A673 (cell line): Measurements from ENCODE around the gene TSC22D3. TPM values are rescaled to one million over a fixed set of nuclear protein-coding genes. Genes with fewer than 3 reads are reported as not detected.

Experiments
- BruUV-seq: library from RNA; stranded (reverse); fragments of 400-500 nt; replicated peaks from 2 replicates; lab custom pipeline; 2021; lab: Mats Ljungman, UMichigan
- CTCF ChIA-PET: fragments of 300-600 bp; sonication (Branson Sonifier 250); formaldehyde crosslinking; loops from one replicate; lab custom pipeline; 2022; ENCODE audit warnings: antibody characterized with exemption; lab: Charles Lee
- POLR2A ChIA-PET: fragments of 300-600 bp; sonication (Branson Sonifier 250); formaldehyde crosslinking; loops from one replicate; lab custom pipeline; 2022; ENCODE audit warnings: antibody characterized with exemption; ENCODE audit not compliant: low non-redundant PET; lab: Charles Lee
- DNase-seq: peaks from one replicate; pipeline ENCODE4 v3.0.0-alpha.2; 2015; ENCODE audit warnings: low spot score
- H3K27ac ChIP-seq: fragments of 200-600 bp; sonication (generic); 2 replicates; pipeline ENCODE4 v1.5.1; 2016; ENCODE audit warnings: mixed run types, low read depth, mild to moderate bottlenecking, mixed read lengths, antibody characterized with exemption, low read length; ENCODE audit not compliant: poor library complexity, severe bottlenecking
- H3K27me3 ChIP-seq: fragments of 200-600 bp; sonication (generic); replicated peaks from 2 replicates; pipeline ENCODE4 v1.6.1; 2017; ENCODE audit warnings: mixed run types, low read depth, mild to moderate bottlenecking, mixed read lengths, antibody characterized with exemption, low read length; ENCODE audit not compliant: insufficient read depth, poor library complexity
- H3K36me3 ChIP-seq: fragments of 200-600 bp; sonication (generic); 2 replicates; pipeline ENCODE4 v1.6.1; 2016; ENCODE audit warnings: mixed run types, mild to moderate bottlenecking, mixed read lengths, antibody characterized with exemption, low read length; ENCODE audit not compliant: insufficient read depth, poor library complexity, severe bottlenecking
- H3K4me1 ChIP-seq: fragments of 200-600 bp; sonication (generic); 2 replicates; pipeline ENCODE4 v1.6.1; 2017; ENCODE audit warnings: mixed run types, mild to moderate bottlenecking, mixed read lengths, antibody characterized with exemption, low read length; ENCODE audit not compliant: insufficient read depth, poor library complexity, severe bottlenecking
- H3K4me3 ChIP-seq: fragments of 200-600 bp; sonication (generic); 2 replicates; pipeline ENCODE4 v1.5.1; 2016; ENCODE audit warnings: low read depth, mixed run types, mild to moderate bottlenecking, mixed read lengths, low read length; ENCODE audit not compliant: poor library complexity, severe bottlenecking
- H3K9me3 ChIP-seq: fragments of 200-600 bp; sonication (generic); 2 replicates; pipeline ENCODE4 v1.6.1; 2016; ENCODE audit warnings: mixed run types, low read depth, mild to moderate bottlenecking, mixed read lengths, antibody characterized with exemption, low read length; ENCODE audit not compliant: poor library complexity, severe bottlenecking
- EZH2 ChIP-seq: fragments of 200-600 bp; sonication (generic); IDR thresholded peaks from 2 replicates; pipeline ENCODE4 v1.6.1; 2017; ENCODE audit warnings: borderline replicate concordance, low read depth, mild to moderate bottlenecking, mixed read lengths, antibody characterized with exemption, low read length; ENCODE audit not compliant: poor library complexity, severe bottlenecking
- intact Hi-C: fragments of 100-400 bp; cut with micrococcal nuclease; formaldehyde crosslinking; loops from one replicate; pipeline ENCODE4 v1.10.0; 2022; ENCODE audit not compliant: unreplicated experiment
- total RNA-seq: library from RNA; stranded (reverse); gene quantifications from 2 replicates; pipeline ENCODE4 v1.2.3, GENCODE V29; 2021
- TF ChIP-seq, protein P1 (sequence below): fragments of 300-800, 200-600 bp; sonication (generic); conservative IDR thresholded peaks from 2 replicates; pipeline ENCODE4 v1.5.1; 2017; ENCODE audit warnings: low read depth, mild to moderate bottlenecking, antibody characterized with exemption, low read length, moderate library complexity, mixed read lengths

The TSC22D3 gene
- total RNA-seq, 1 experiment from 2014 or later = 10.6 TPM

DNA sequence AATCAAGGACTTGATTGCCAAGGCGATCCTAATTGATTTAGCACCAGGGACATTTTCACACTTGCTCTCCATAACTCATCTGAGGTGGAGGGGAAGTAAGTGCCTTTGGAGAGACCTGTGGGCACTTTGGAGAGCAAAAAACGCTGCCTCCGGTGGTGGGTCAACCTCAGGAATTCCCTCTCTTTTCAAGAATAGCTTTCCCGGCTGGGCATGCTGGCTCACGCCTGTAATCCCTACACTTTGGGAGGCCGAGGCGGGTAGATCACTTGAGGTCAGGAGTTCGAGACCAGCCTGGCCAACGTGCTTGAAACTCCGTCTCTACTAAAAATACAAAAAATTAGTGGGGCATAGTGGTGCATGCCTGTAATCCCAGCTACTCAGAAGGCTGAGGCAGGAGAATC, 98.1 kb downstream of the TSC22D3 start:
- no TSS peak for BruUV-seq
- CTCF ChIA-PET = no interaction called here
- POLR2A ChIA-PET = no interaction called here
- Histone ChIP-seq H3K36me3 (no peaks in the 10 kb centered on the region), H3K27me3 (peaks cover 6% of the 10 kb centered on the region), H3K4me1 (peaks cover 26% of the 10 kb centered on the region), H3K27ac (no peak overlapping the region), H3K9me3 (no peaks in the 10 kb centered on the region), H3K4me3 (no peak overlapping the region)
- intact Hi-C loops = loop anchor here (2.0 to 5.0 kb wide), 2 partner anchors 40 to 99 kb away; partner anchors contain the start of gene NCBP2L
- DNase-seq = peak; percentile 28
- TF ChIP-seq, protein P1, sequence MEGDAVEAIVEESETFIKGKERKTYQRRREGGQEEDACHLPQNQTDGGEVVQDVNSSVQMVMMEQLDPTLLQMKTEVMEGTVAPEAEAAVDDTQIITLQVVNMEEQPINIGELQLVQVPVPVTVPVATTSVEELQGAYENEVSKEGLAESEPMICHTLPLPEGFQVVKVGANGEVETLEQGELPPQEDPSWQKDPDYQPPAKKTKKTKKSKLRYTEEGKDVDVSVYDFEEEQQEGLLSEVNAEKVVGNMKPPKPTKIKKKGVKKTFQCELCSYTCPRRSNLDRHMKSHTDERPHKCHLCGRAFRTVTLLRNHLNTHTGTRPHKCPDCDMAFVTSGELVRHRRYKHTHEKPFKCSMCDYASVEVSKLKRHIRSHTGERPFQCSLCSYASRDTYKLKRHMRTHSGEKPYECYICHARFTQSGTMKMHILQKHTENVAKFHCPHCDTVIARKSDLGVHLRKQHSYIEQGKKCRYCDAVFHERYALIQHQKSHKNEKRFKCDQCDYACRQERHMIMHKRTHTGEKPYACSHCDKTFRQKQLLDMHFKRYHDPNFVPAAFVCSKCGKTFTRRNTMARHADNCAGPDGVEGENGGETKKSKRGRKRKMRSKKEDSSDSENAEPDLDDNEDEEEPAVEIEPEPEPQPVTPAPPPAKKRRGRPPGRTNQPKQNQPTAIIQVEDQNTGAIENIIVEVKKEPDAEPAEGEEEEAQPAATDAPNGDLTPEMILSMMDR = peak; percentile 31; the same call in 1 of the 2 replicates
- no peak for TF ChIP-seq EZH2

DNA sequence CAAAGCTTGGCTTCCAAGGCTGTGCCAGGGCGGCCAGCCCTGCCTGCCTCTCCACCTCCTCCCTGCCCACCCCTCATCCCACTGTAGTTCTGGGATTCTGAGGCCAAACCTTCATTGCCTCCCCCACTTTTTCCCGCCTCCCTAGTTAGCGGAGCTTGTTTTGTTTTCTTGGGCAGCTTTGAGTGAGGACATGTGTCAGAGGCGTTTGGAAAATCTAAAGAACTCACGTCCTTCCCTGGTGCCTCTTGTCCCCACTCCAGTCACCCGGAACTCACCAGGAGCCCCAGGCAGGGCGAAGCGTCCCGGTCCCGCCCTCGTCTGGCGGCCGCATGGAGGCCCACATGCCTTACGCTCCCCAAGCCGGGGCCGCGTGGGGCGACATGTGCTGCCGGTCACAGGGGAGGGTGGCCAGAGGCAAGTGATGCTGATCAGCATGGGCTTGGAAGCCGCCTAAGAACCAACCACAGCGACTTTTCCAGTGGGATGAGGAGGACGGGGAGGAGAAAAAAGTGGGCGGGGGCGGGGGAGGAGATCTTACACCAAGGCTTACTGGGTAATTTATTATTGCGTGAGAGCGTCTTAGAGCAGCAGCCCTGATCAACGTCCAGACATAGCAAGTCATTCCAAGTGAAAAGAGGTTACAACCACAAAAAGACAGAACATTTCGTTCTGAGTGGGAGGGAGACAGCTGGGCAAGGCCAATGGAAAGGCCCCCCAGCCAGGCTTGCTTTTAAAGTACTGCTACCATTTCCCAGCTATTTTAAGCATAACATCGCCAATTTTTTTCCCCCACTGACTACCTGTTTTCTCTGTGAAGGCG, 98.8 kb downstream of the TSC22D3 start:
- POLR2A ChIA-PET = no interaction called here
- CTCF ChIA-PET = no interaction called here
- H3K27ac ChIP-seq = peak overlapping the region; percentile 44
- no peaks in the 10 kb centered on the region for H3K36me3 ChIP-seq
- TF ChIP-seq EZH2 = no peak
- TF ChIP-seq, protein P1 = no peak
- peaks cover 26% of the 10 kb centered on the region for H3K4me1 ChIP-seq
- BruUV-seq = no TSS peak
- peaks cover 6% of the 10 kb centered on the region for H3K27me3 ChIP-seq
- H3K9me3 ChIP-seq = no peaks in the 10 kb centered on the region
- intact Hi-C loops = loop anchor here (2.0 to 5.0 kb wide), 2 partner anchors 41 to 100 kb away; partner anchors contain the start of gene NCBP2L
- peak; percentile 69 for DNase-seq
- H3K4me3 ChIP-seq = peak overlapping the region; percentile 49

DNA sequence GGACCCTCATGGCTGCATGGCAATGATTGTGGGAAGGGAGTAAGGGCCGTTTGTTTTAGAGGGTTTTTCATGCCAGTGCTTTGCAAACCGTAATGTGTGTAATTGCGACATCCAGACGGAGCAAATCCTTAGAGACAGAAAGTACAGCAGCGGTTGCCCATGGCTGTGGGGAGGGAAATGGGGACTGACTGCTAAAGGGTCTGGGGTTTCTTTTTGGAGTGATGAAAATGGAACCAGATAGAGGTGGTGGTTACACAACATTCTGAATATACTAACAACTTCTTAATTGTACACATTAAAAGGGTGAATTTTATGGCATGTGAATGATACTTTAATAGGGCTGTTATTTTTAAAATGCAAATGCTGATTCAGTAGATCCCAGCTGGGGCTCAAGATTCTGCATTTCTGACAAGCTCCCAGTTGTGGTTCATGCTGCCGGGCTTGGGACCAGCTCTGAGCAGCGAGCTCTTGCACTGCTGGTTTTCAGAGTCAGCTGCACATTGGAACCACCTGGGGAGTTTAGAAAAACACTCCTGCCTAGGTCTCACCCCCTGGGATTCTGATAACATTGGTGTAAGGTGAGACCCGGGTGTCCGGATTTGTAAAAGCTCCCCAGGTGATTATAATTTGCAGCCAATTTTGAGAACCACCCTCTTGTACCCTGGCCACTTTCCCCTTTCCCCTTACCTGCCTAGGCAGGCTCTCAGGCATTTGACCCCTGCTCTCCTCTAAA, 99.6 kb downstream of the TSC22D3 start:
- no peaks in the 10 kb centered on the region for H3K9me3 ChIP-seq
- TF ChIP-seq EZH2 = no peak
- TF ChIP-seq, protein P1 = no peak
- H3K27ac ChIP-seq = no peak overlapping the region
- no TSS peak for BruUV-seq
- H3K4me1 ChIP-seq = peaks cover 26% of the 10 kb centered on the region
- ChIA-PET POLR2A (no interaction called here), CTCF (no interaction called here)
- H3K4me3 ChIP-seq = peak overlapping the region; percentile 49
- H3K36me3 ChIP-seq = no peaks in the 10 kb centered on the region
- intact Hi-C loops = loop anchor here (2.0 to 5.0 kb wide), 2 partner anchors 41 to 101 kb away; partner anchors contain the start of gene NCBP2L
- DNase-seq = peak; percentile 55
- peaks cover 6% of the 10 kb centered on the region for H3K27me3 ChIP-seq
